Keratinocyte (primary cell): ENCODE results near the gene ATP2B2. TPM values are rescaled to one million over a fixed set of nuclear protein-coding genes. Genes with fewer than 3 reads are reported as not detected.

Experiments used
- DNase-seq: peaks from one replicate; pipeline ENCODE4 v3.0.0-alpha.2; 2011; ENCODE audit warnings: low read depth, missing footprints, low spot score
- FAIRE-seq: peaks from 2 replicates; lab custom pipeline; 2011; peaks lifted over from hg19 to GRCh38; lab: Jason Lieb, UNC
- H2AFZ ChIP-seq: 2 replicates; pipeline ENCODE4 v1.6.0; 2012; ENCODE audit warnings: low read length, control low read depth, inconsistent platforms; ENCODE audit not compliant: control insufficient read depth
- H3K27ac ChIP-seq: 2 replicates; pipeline ENCODE4 v1.5.1; 2011; ENCODE audit warnings: low read length; ENCODE audit not compliant: control insufficient read depth, insufficient read depth
- H3K27me3 ChIP-seq: 3 replicates; pipeline ENCODE4 v1.6.0; 2011; ENCODE audit warnings: low read length; ENCODE audit not compliant: control insufficient read depth, insufficient read depth; ENCODE audit errors: extremely low read depth
- H3K36me3 ChIP-seq, 2 experiments: 2 replicates in 1 of 2; 3 replicates in 1 of 2; pipeline ENCODE4 v1.5.1; 2011; ENCODE audit warnings: low read length in 2 of 2, mild to moderate bottlenecking in 1 of 2; ENCODE audit not compliant: control insufficient read depth in 2 of 2, insufficient read depth in 2 of 2; ENCODE audit errors: extremely low read depth in 1 of 2
- H3K4me1 ChIP-seq: 3 replicates; pipeline ENCODE4 v1.5.1; 2011; ENCODE audit warnings: low read length; ENCODE audit not compliant: control insufficient read depth, insufficient read depth; ENCODE audit errors: extremely low read depth
- H3K4me2 ChIP-seq: 3 replicates; pipeline ENCODE4 v1.6.0; 2011; ENCODE audit warnings: low read depth, low read length; ENCODE audit not compliant: control insufficient read depth, insufficient read depth; ENCODE audit errors: extremely low read depth
- H3K4me3 ChIP-seq, 3 experiments: fragments of 200-600 bp in 1 of 3; sonication (generic) in 1 of 3; 2 replicates in 2 of 3; 3 replicates in 1 of 3; pipeline ENCODE4 v1.5.1; 2011 to 2016; ENCODE audit warnings: low read length in 3 of 3, mild to moderate bottlenecking in 3 of 3, control low read depth in 2 of 3, inconsistent platforms in 1 of 3, low read depth in 1 of 3, mixed read lengths in 1 of 3, mixed run types in 1 of 3, moderate library complexity in 1 of 3; ENCODE audit not compliant: control insufficient read depth in 2 of 3, insufficient read depth in 2 of 3; ENCODE audit errors: extremely low read depth in 1 of 3
- H3K79me2 ChIP-seq: 2 replicates; pipeline ENCODE4 v1.6.0; 2012; ENCODE audit warnings: low read length; ENCODE audit not compliant: control insufficient read depth, insufficient read depth
- H3K9ac ChIP-seq: 3 replicates; pipeline ENCODE4 v1.6.0; 2011; ENCODE audit warnings: low read length; ENCODE audit not compliant: control insufficient read depth, insufficient read depth; ENCODE audit errors: extremely low read depth
- H3K9me1 ChIP-seq: 3 replicates; pipeline ENCODE4 v1.6.0; 2011; ENCODE audit warnings: low read length; ENCODE audit not compliant: control insufficient read depth, insufficient read depth; ENCODE audit errors: extremely low read depth
- H3K9me3 ChIP-seq: 2 replicates; pipeline ENCODE4 v1.5.1; 2012; ENCODE audit warnings: low read depth, low read length; ENCODE audit not compliant: control insufficient read depth
- H4K20me1 ChIP-seq: 3 replicates; pipeline ENCODE4 v1.6.0; 2011; ENCODE audit warnings: low read length; ENCODE audit not compliant: control insufficient read depth, insufficient read depth; ENCODE audit errors: extremely low read depth
- CTCF ChIP-seq, 3 experiments: IDR thresholded peaks in 1 of 3; conservative IDR thresholded peaks in 1 of 3; optimal IDR thresholded peaks in 1 of 3; 2 replicates in 2 of 3; 3 replicates in 1 of 3; pipeline versions ENCODE3 to v1.5.1; 2011; ENCODE audit warnings: low read length in 3 of 3, mild to moderate bottlenecking in 3 of 3, moderate library complexity in 2 of 3, control low read depth in 1 of 3, inconsistent platforms in 1 of 3; ENCODE audit not compliant: insufficient read depth in 2 of 3; ENCODE audit errors: extremely low read depth in 1 of 3
- EZH2 ChIP-seq: IDR thresholded peaks from one replicate; pipeline ENCODE4 v1.6.1; 2012; ENCODE audit warnings: inconsistent platforms, mild to moderate bottlenecking, low read length, moderate library complexity
- dilution Hi-C: fragments of 300-500 bp; cut with MboI; formaldehyde crosslinking; loops from one replicate; pipeline ENCODE4 v1.7.0; 2020; ENCODE audit warnings: low sequenced_read_pairs; ENCODE audit not compliant: extremely low pct_ligation_motif_present
- polyA plus RNA-seq, 5 experiments: library from polyadenylated mRNA; depleted of rRNA in 3 of 5; stranded (reverse) in 3 of 5; stranded (forward) in 1 of 5; unstranded in 1 of 5; fragments of >200 nt; gene quantifications; 1 replicate in 1 of 5; 2 replicates in 3 of 5; 3 replicates in 1 of 5; pipeline versions ENCODE4 v1.2.1 to v1.2.3, GENCODE V29; 2011 to 2012; ENCODE audit warnings: missing spikeins in 2 of 5, low read depth in 1 of 5, low replicate concordance in 1 of 5

The ATP2B2 gene
- polyA plus RNA-seq, 1 donor (not counting 4 experiments of a cell fraction or from before 2014, with no cell fraction given), result not detected

GRCh38 chr3:10401990-10402761, 103.2 kb downstream of the ATP2B2 start:
- H3K4me1 ChIP-seq, result no peaks in the 10 kb centered on the region
- FAIRE-seq, result no peak
- TF ChIP-seq CTCF (optimal IDR thresholded peaks at IDR 0.05 in 1 of 3, IDR thresholded peaks at IDR 0.05 in 1 of 3, conservative IDR thresholded peaks at IDR 0.05 in 1 of 3; ENCODE audit: extremely low read depth in 1 of 3, insufficient read depth in 2 of 3, low read length in 3 of 3), result no peak
- TF ChIP-seq EZH2, result no peak
- no peaks in the 10 kb centered on the region for H3K9me1 ChIP-seq
- H3K4me2 ChIP-seq, result no peak overlapping the region
- H3K36me3 ChIP-seq, result no peaks in the 10 kb centered on the region
- no peak for DNase-seq
- no peak overlapping the region for H3K4me3 ChIP-seq
- no peak overlapping the region for H3K9ac ChIP-seq
- H3K9me3 ChIP-seq, result no peaks in the 10 kb centered on the region
- H3K27ac ChIP-seq, result no peak overlapping the region
- H4K20me1 ChIP-seq, result peaks cover 3% of the 10 kb centered on the region
- dilution Hi-C loops, result no loop called here
- no peak overlapping the region for H2AFZ ChIP-seq
- H3K27me3 ChIP-seq, result peaks cover 16% of the 10 kb centered on the region
- H3K79me2 ChIP-seq, result no peaks in the 10 kb centered on the region

- Histone ChIP-seq H3K27ac (no peak overlapping the region), H3K9me3 (no peaks in the 10 kb centered on the region), H2AFZ (no peak overlapping the region), H3K4me2 (no peak overlapping the region), H3K27me3 (peaks cover 19% of the 10 kb centered on the region), H3K36me3 (no peaks in the 10 kb centered on the region), H3K4me1 (peaks cover 4% of the 10 kb centered on the region), H4K20me1 (peaks cover 3% of the 10 kb centered on the region), H3K9ac (no peak overlapping the region), H3K79me2 (no peaks in the 10 kb centered on the region), H3K9me1 (no peaks in the 10 kb centered on the region), H3K4me3 (no peak overlapping the region)
- dilution Hi-C loops, result no loop called here
- FAIRE-seq (no peak), DNase-seq (no peak)
- TF ChIP-seq EZH2 (no peak), CTCF (optimal IDR thresholded peaks at IDR 0.05 in 1 of 3, IDR thresholded peaks at IDR 0.05 in 1 of 3, conservative IDR thresholded peaks at IDR 0.05 in 1 of 3; ENCODE audit: extremely low read depth in 1 of 3, insufficient read depth in 2 of 3, low read length in 3 of 3) (no peak)
Measured at GRCh38 chr3:10400749-10401495, 104.5 kb downstream of the ATP2B2 start.
